Colonic mucosa (tissue), 4 donors: Measurements from ENCODE around the gene FBF1. TPM values are rescaled to one million over a fixed set of nuclear protein-coding genes. Genes with fewer than 3 reads are reported as not detected.

Experiments
- DNase-seq: peaks from one replicate; pipeline ENCODE4 v3.0.0-alpha.2; 2020
- H3K27ac ChIP-seq: fragments of 200-600 bp; one replicate; pipeline ENCODE4 v1.8.0; 2021
- H3K27me3 ChIP-seq: fragments of 200-600 bp; one replicate; pipeline ENCODE4 v1.8.0; 2021
- H3K36me3 ChIP-seq: fragments of 200-600 bp; one replicate; pipeline ENCODE4 v1.8.0; 2021
- H3K4me1 ChIP-seq: fragments of 200-600 bp; one replicate; pipeline ENCODE4 v1.8.0; 2021; ENCODE audit warnings: mild to moderate bottlenecking
- H3K4me3 ChIP-seq: fragments of 200-600 bp; one replicate; pipeline ENCODE4 v1.8.0; 2021
- H3K9ac ChIP-seq, 2 donors: one replicate each; pipeline ENCODE4 v1.7.0; 2013; ENCODE audit warnings: control low read depth in 2 of 2, low read depth in 2 of 2, low read length in 2 of 2
- H3K9me3 ChIP-seq: fragments of 200-600 bp; one replicate; pipeline ENCODE4 v1.8.0; 2021
- intact Hi-C: fragments of 100-400 bp; cut with DNase I; formaldehyde crosslinking; loops from one replicate; pipeline ENCODE4 v1.14.1; 2022
- total RNA-seq, 2 donors: library from RNA; stranded (reverse); fragmentation: NEBNext Ultra II Directional in 1 of 2; extraction: Animal tissue kit (Norgen Biotek cat#: 25700) in 1 of 2; gene quantifications; one replicate each; pipeline ENCODE4 v1.2.1, GENCODE V29; 2021
- TF ChIP-seq, protein P1 (sequence below): fragments of 200-600 bp; IDR thresholded peaks from one replicate; pipeline ENCODE4 v1.8.0; 2022; ENCODE audit warnings: antibody characterized with exemption, mild to moderate bottlenecking
- donor health status: healthy.
- donor health status: DM: no; HTN: no; CAD: no.
- donor health status: DM: no; HTN: no; CAD: no.

The FBF1 gene
- total RNA-seq, 2 donors from 2014 or later, result 3.2 to 21.5 TPM

DNA sequence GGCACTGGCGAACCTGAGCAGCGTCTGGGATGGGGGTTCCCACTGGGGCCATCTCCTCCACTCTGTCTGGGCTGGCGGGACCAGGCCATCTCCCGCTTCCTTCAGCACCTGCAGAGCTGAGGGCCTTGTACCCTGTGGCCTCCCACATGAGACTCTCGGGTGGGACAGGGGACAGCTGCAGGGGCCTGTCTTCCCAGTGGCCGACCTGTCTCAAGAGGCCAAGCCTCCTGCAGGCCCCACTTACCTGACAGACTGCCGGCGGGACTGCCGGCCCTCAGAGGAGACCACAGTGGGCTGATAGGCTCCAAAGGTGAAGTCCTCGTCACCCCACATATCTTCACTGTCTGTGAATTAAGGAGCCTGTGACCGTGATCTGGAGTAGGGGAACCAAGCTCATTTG, 15.7 kb downstream of the FBF1 start:
- intact Hi-C loops, result no loop called here
- no peak for DNase-seq
- TF ChIP-seq, protein P1, sequence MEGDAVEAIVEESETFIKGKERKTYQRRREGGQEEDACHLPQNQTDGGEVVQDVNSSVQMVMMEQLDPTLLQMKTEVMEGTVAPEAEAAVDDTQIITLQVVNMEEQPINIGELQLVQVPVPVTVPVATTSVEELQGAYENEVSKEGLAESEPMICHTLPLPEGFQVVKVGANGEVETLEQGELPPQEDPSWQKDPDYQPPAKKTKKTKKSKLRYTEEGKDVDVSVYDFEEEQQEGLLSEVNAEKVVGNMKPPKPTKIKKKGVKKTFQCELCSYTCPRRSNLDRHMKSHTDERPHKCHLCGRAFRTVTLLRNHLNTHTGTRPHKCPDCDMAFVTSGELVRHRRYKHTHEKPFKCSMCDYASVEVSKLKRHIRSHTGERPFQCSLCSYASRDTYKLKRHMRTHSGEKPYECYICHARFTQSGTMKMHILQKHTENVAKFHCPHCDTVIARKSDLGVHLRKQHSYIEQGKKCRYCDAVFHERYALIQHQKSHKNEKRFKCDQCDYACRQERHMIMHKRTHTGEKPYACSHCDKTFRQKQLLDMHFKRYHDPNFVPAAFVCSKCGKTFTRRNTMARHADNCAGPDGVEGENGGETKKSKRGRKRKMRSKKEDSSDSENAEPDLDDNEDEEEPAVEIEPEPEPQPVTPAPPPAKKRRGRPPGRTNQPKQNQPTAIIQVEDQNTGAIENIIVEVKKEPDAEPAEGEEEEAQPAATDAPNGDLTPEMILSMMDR, result no peak
- Histone ChIP-seq H3K9ac (no peak overlapping the region), H3K9me3 (no peaks in the 10 kb centered on the region), H3K27me3 (no peaks in the 10 kb centered on the region), H3K4me3 (no peak overlapping the region), H3K36me3 (no peaks in the 10 kb centered on the region), H3K4me1 (no peaks in the 10 kb centered on the region), H3K27ac (no peak overlapping the region)

DNA sequence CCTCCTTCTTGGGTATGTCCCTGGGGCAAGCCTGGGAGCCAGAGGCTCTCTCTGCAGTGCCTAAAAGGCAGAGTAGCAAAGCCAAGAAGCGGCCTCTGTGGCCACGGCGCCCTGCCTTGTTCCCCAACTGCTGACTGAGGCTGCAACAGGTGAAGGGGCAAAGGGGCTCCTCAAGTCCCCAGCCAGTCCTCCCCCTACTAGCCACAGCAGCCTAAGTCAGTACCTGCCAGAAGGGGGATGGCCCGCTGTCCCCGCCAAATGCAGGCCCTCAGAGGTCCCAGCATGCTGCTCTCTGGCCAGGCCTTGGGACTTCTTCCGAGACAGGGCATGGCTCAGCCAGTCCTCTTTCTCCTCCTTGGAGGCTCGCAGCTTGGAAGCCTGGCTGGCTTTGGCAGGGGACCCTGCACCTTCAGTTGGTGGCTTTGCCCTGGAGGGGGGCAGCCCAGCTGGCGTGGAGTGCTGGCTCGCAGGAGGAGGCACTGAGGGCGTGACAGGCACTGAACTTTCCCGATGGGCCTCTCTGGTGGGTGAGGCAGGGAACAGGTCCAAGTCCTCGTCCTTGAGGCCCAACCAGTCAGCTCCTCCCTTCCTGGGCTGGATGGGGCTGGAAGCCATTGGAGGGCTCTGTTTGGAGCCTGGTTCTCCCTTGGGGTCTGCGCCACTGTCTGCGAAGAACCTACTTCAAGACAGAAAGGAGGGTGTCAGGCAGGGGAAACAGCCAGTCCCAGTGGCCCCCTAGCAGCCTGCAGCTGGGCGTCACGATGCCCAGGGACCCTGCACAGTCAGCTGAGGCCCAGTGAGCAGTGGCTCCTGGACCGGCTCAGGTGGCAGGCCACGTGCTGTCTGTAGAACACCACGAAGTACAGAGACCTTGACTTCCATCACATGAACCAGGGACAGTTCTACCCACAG, 17.6 kb downstream of the FBF1 start:
- Histone ChIP-seq H3K9me3 (no peaks in the 10 kb centered on the region), H3K9ac (no peak overlapping the region), H3K36me3 (no peaks in the 10 kb centered on the region), H3K4me3 (no peak overlapping the region), H3K27ac (no peak overlapping the region), H3K4me1 (no peaks in the 10 kb centered on the region), H3K27me3 (no peaks in the 10 kb centered on the region)
- DNase-seq, result no peak
- intact Hi-C loops, result no loop called here
- TF ChIP-seq, protein P1, result no peak

DNA sequence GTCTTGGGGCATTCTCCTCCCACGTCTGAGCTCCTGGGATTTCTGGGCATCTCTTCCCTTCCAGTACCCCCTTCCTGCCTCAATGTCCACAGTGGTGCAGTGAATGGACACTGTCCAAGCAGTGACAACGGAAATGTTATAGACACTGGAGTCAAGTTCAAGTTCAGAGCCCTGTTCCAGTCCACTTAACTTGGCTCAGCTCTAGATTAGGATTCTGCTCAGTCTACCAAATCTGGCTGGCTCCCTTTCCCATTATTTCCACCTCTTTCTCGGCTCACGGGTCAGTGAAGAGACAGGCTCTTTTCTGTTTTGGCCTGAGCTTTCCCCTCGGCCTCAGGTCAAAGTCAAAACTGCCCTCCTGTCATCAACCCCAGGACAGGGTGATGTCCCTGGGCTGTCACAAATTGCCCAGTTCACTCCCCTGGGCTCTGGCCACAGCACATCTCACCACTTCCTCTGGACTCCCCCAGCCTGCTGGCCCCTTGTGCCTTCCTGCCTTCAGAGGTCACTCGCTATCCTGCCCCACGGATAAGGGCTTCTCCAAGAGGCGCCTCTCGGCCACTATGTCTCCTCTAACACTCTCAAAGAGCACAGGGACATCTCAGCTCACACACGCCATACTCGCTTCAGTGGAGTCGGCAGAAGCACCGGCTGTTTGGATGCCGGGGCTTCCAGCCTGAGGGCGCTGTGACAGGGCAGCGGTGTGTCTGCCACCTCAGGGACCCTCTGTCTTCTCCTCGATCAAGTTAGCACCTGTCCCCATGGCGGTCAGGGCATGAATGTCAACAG, 18.5 kb downstream of the FBF1 start:
- H3K4me1 ChIP-seq, result no peaks in the 10 kb centered on the region
- no peaks in the 10 kb centered on the region for H3K27me3 ChIP-seq
- intact Hi-C loops, result no loop called here
- no peak overlapping the region for H3K9ac ChIP-seq
- H3K27ac ChIP-seq, result no peak overlapping the region
- H3K4me3 ChIP-seq, result no peak overlapping the region
- TF ChIP-seq, protein P1, result no peak
- no peaks in the 10 kb centered on the region for H3K9me3 ChIP-seq
- no peak for DNase-seq
- no peaks in the 10 kb centered on the region for H3K36me3 ChIP-seq

DNA sequence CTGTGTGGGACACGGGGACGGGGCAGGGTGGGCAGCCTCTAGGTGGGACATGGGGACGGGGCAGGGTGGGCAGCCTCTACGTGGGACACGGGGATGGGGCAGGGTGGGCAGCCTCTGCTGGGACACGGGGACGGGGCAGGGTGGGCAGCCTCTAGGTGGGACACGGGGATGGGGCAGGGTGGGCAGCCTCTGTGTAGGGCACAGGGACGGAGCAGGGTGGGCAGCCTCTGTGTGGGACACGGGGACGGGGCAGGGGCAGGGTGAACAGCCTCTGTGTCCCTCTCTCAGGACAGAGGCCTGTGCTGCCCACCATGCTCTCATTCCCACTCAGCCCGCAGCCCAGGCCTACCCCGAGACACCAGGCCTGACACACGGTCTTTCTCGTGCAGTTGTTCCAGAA, 19.2 kb downstream of the FBF1 start:
- Histone ChIP-seq H3K9me3 (no peaks in the 10 kb centered on the region), H3K27me3 (no peaks in the 10 kb centered on the region), H3K4me3 (no peak overlapping the region), H3K4me1 (no peaks in the 10 kb centered on the region), H3K36me3 (no peaks in the 10 kb centered on the region), H3K9ac (no peak overlapping the region), H3K27ac (no peak overlapping the region)
- TF ChIP-seq, protein P1, result no peak
- no peak for DNase-seq
- intact Hi-C loops, result no loop called here

DNA sequence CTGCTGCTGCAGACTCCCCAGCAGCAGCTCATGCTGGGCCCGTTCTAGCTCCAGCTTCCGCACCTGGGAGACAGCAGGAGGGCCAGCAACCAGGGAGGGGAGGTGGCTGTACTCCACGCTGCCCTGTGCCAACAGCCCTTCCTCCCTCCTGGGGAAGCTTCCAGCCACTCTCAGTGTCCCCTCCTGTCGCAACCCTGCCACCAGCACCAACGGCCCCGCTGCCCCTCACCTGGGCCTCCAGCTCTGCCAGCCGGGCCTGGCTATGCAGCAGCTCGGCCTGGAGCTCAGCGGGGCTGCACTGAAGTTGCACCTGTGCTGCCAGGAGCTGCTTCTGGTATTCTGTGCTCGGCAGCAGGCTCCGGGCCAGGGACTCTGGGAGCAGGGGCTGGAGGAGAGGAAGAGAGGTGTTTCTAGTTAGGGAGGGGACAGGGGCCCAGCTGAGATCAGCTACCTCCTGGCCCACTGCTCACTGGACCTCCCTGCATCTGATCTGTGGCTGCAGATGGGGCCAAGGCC, 20.7 kb downstream of the FBF1 start:
- Histone ChIP-seq H3K36me3 (no peaks in the 10 kb centered on the region), H3K27ac (no peak overlapping the region), H3K27me3 (no peaks in the 10 kb centered on the region), H3K4me3 (no peak overlapping the region), H3K4me1 (no peaks in the 10 kb centered on the region), H3K9me3 (no peaks in the 10 kb centered on the region), H3K9ac (no peak overlapping the region)
- TF ChIP-seq, protein P1, result no peak
- intact Hi-C loops, result no loop called here
- no peak for DNase-seq
